GM18505 (cell line): ENCODE measurements around the gene TEX44.
"Not testable (repeated sequence)": the region's sequence is repeated elsewhere in the genome, so short reads cannot be mapped to it uniquely, and the experiment has no call there.

Experiments
- ATAC-seq: cut with Tn5 transposase; IDR thresholded peaks from one replicate; pipeline ENCODE4 v1.9.1; 2021; ENCODE audit not compliant: unreplicated experiment
- POLR2A ChIP-seq: IDR thresholded peaks from 4 replicates; pipeline ENCODE4 v1.6.1; 2011; ENCODE audit warnings: borderline replicate concordance; ENCODE audit not compliant: insufficient read depth, insufficient read length; ENCODE audit errors: extremely low read depth

The TEX44 gene

GRCh38 chr2:231557571-231558217, 35.0 kb upstream of the TEX44 start:
- TF ChIP-seq POLR2A: no peak
- peak; percentile 63 for ATAC-seq

DNA sequence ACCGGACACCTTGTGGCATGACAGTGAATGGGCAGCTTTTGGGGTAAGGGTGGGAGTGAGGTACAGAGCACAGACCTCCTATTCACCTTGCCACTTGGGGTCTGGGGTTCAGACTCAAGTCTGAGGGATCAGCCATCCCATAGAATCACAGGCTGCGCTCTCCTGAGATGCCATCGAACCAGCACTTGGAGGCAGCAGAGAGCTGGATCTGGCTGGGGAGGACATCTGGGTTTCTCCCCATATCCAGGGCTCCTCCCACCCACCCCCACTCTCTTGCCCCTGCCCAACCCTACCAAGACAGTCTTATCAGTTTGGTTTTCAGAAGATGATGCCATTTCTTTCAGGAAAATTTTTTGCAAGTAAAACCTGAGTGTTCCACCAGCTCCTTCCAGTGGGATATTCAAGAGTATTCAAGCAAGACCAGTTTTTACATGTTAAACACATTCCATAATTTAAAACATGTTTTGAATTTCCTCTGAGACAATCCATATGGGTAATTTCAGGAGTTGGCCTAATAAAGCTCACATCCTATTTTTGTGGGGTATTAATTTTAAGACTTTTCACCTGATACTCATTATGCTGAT, 29.2 kb upstream of the TEX44 start:
- TF ChIP-seq POLR2A: no peak
- ATAC-seq: no peak

GRCh38 chr2:231565887-231566594, 26.6 kb upstream of the TEX44 start:
- ATAC-seq: no peak
- TF ChIP-seq POLR2A: no peak

DNA sequence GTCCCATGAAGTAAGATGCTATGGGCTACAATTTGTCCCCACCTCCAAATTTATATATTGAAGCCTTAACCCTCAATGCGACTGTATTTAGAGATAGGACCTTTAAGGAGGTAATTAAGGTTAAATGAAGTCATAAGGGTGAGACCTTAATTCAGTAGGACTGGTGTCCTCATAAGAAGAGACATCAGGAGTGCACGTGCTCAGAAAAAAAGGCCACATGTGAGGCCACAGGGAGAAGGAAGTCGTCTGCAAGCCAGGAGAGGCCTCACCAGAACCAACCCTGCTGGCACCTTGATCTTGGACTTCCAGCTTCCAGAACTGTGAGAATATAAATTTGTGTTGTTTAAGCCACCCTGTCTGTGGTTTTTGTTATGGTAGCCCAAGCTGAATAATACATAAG, 25.5 kb upstream of the TEX44 start:
- TF ChIP-seq POLR2A: no peak
- ATAC-seq: no peak

DNA sequence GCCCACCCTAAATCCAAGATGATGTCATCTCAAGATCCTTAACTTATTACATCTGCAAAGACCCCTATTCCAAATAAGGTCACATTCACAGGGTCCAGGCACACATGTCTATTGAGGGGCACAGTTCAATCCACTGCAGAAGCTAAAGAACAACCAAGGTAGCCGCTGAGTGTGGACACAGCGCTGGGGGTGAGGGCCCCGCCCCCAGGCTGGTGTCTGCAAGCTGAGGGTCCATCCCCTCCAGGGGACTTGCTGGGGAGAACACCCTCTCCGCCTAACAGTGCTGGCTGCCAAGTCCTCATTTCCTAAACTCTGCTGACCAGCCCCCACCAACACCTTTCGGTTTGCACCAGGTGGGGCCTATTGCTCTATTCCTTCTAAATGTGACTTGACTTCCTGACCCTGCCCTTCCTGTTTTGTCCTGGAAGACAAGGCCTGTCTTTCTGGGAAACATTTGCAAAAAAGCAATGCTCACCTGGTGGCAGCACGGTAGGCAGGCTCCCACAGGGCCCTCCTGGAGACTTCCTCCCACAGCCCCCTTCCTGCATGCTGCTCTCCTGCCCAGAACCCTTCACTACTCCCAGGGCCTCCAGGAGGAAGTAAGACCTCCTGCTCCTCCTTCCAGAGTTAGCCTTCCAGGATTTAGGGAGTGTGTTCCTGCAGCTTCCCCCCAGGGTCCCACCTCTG, 24.4 kb upstream of the TEX44 start:
- no peak for ATAC-seq
- no peak for TF ChIP-seq POLR2A

- no peak for TF ChIP-seq POLR2A
- no peak for ATAC-seq
These were observed 23.8 kb upstream of the TEX44 start for GRCh38 chr2:231568785-231569435.

GRCh38 chr2:231570915-231571314, 21.7 kb upstream of the TEX44 start:
- not testable (repeated sequence) for ATAC-seq

DNA sequence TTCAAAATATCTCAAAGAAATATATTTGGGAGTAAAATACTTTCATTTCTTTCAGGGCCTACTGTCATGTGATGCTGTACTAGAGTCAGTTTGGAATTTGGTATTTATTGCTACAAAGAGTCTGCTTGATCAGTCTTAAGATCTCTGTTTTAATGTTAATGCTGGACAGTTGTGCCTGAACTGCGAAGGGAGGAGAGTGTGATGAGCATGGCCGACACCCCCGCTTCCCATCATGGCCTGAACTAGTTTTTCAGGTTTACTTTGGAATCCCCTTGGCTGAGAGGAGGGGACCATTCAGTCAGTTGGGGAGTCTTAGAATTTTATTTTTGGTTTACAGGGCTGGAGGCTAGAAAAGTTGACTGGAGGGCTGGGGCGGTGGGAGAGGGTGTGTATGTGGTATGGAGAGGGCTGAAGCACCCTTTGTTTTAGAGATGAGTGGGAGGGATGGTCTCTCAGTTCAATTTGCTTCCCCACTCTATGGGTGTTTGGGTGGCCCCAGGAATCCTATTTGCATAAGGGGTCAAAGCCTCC, 20.9 kb upstream of the TEX44 start:
- ATAC-seq: no peak
- no peak for TF ChIP-seq POLR2A

DNA sequence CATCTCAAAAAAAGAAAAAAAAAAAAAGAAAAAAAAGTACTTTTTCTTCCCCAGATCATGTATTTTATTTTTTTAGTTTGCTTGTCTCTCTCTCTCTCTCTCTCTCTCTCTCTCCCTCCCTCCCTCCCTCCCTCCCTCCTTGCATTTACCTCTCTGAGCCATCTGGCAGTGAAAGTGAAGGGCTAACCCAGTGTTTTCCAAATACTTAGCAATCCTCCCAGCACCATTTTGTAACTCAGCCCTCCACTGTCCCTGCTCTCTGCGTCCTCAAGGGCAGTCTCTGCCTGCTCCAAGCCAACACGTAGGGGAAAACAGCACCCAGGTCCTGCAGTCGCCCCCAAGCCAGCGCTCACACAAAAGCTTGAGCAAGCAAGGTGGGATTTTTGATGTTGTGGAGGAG, 19.6 kb upstream of the TEX44 start:
- no peak for ATAC-seq
- TF ChIP-seq POLR2A: no peak

DNA sequence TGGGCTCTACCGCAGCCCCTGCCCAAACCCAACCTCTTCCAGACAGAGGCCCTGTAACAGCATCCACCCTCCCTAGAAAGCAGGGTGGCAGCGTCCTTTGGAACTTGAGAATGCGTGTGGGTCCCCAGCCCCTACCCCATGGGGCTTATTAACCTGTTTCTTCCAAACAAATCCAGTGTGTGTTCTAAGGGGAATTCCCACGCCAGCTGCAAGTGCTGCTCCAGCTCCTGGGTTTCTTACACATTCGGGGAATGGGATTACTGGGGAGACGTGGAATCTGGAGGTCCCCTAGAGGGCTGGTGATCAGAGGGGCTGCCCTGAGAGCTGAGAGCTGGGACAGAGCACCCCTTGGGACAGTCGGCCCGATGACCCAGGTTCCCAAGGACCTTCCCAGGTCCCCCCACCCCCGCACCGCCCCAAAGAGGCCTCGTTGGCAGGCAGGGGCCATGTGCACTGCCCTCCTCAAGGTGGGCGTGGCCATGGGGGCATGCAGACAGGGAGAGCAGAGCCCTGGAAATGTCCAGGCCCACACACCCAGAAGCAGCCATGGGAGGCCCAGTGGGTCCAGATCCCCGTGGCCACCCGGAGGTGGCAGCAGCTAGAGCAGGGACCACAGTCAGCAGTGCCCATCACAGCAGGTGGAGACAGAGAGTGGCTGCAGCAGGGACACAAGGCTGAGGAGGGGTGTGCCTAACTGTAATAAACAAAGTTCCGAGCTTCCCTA, 18.8 kb upstream of the TEX44 start:
- TF ChIP-seq POLR2A: no peak
- no peak for ATAC-seq

DNA sequence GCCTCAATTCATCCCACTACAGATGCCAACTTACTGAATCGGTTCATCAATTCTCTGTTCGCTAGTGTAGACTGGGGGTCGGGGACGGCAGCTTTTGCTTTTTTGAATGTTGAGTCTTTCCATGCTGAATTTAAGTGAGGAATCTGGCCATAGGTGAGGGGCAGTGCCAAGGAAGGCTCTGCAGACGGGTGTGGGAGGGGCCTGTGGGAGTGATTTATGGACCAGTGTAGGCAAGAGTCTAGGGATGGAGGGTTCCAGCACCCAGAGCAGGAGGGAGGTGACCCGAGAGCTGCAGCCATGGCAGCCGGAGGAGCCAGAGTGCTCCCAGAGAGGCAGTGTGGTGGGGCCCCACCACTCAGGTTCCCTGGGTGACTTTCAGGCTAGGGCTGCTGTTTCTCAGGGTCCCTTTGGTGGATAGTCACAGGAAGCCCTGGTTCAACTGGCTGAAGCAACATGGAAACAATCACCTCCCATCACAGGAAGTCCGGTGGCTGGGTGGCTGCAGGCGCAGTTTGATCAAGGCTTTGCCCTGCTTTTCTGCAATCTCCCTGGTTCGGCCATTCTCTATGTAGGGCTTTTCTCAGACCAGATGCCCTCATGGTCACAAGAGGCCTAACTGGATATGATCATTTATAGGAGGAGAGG, 16.9 kb upstream of the TEX44 start:
- TF ChIP-seq POLR2A: no peak
- ATAC-seq: no peak

GRCh38 chr2:231576465-231576864, 16.2 kb upstream of the TEX44 start:
- no peak for ATAC-seq
- no peak for TF ChIP-seq POLR2A

GRCh38 chr2:231578655-231579054, 14.0 kb upstream of the TEX44 start:
- ATAC-seq: not testable (repeated sequence)
